SK-N-SH (cell line): ENCODE data around the gene RIN3. TPM values are rescaled to one million over a fixed set of nuclear protein-coding genes. Genes with fewer than 3 reads are reported as not detected.

ENCODE experiments used
- CTCF ChIA-PET: fragments of 300-600, 350-600 bp; formaldehyde crosslinking; extraction: SDS; loops from one replicate; lab custom pipeline; 2021; lab: Yijun Ruan, JAX
- POLR2A ChIA-PET: fragments of 350-600 bp; sonication (Branson Sonifier 250); formaldehyde crosslinking; extraction: SDS; loops from one replicate; lab custom pipeline; 2020; ENCODE audit warnings: antibody characterized with exemption, inconsistent platforms; lab: Yijun Ruan, JAX
- DNase-seq: peaks from one replicate; pipeline ENCODE4 v3.0.0; 2012
- H2AFZ ChIP-seq: fragments of 200-600 bp; sonication (generic); 2 replicates; pipeline ENCODE4 v1.8.1; 2016; ENCODE audit warnings: antibody characterized with exemption, mild to moderate bottlenecking, low read depth
- H3F3A ChIP-seq: fragments of 200-600 bp; sonication (generic); replicated peaks from 2 replicates; pipeline ENCODE3; 2016; ENCODE audit warnings: antibody characterized with exemption, mild to moderate bottlenecking; ENCODE audit not compliant: insufficient read depth
- H3K27ac ChIP-seq, 2 experiments: fragments of 200-500 bp in 1 of 2; fragments of 200-600 bp in 1 of 2; sonication (Bioruptor generic) in 1 of 2; sonication (generic), shearing (Covaris generic) in 1 of 2; 2 replicates each; pipeline versions ENCODE4 v1.5.1 to v1.6.1; 2014 to 2016; ENCODE audit warnings: low read depth in 2 of 2, inconsistent platforms in 1 of 2, low read length in 1 of 2, mild to moderate bottlenecking in 1 of 2, mixed read lengths in 1 of 2
- H3K27me3 ChIP-seq: fragments of 200-600 bp; sonication (generic), shearing (Covaris generic); 2 replicates; pipeline ENCODE4 v1.6.1; 2016; ENCODE audit warnings: mixed run types; ENCODE audit not compliant: insufficient read depth
- H3K36me3 ChIP-seq, 2 experiments: fragments of 200-500 bp in 1 of 2; fragments of 200-600 bp in 1 of 2; sonication (Bioruptor generic) in 1 of 2; sonication (generic) in 1 of 2; replicated peaks in 1 of 2; 2 replicates each; pipeline versions ENCODE3 to v1.5.1; 2014 to 2016; ENCODE audit warnings: low read length in 1 of 2, mild to moderate bottlenecking in 1 of 2; ENCODE audit not compliant: insufficient read depth in 2 of 2, control insufficient read depth in 1 of 2
- H3K4me1 ChIP-seq, 2 experiments: fragments of 200-500 bp in 1 of 2; fragments of 200-600 bp in 1 of 2; sonication (Bioruptor generic) in 1 of 2; sonication (generic), shearing (Covaris generic) in 1 of 2; 2 replicates each; pipeline versions ENCODE4 v1.5.1 to v1.6.1; 2014 to 2016; ENCODE audit warnings: low read depth in 1 of 2, low read length in 1 of 2, mixed run types in 1 of 2; ENCODE audit not compliant: insufficient read depth in 2 of 2, control insufficient read depth in 1 of 2
- H3K4me2 ChIP-seq: fragments of 200-600 bp; sonication (generic), shearing (Covaris generic); 2 replicates; pipeline ENCODE4 v1.6.1; 2017; ENCODE audit warnings: mixed run types
- H3K4me3 ChIP-seq, 2 experiments: fragments of 200-500 bp in 1 of 2; fragments of 200-600 bp in 1 of 2; sonication (Bioruptor generic) in 1 of 2; sonication (generic), shearing (Covaris generic) in 1 of 2; 2 replicates each; pipeline versions ENCODE4 v1.5.1 to v1.8.1; 2014 to 2016; ENCODE audit warnings: low read depth in 2 of 2, inconsistent platforms in 1 of 2, low read length in 1 of 2, mild to moderate bottlenecking in 1 of 2, mixed read lengths in 1 of 2, moderate library complexity in 1 of 2
- H3K79me2 ChIP-seq: fragments of 200-600 bp; sonication (generic); 2 replicates; pipeline ENCODE4 v1.8.1; 2017; ENCODE audit warnings: mild to moderate bottlenecking; ENCODE audit not compliant: insufficient read depth
- H3K9ac ChIP-seq: fragments of 200-600 bp; sonication (generic); 2 replicates; pipeline ENCODE4 v1.6.1; 2017; ENCODE audit warnings: mixed run types
- H3K9me2 ChIP-seq: fragments of 200-600 bp; sonication (generic); 2 replicates; pipeline ENCODE4 v1.6.1; 2017; ENCODE audit warnings: mixed run types
- H3K9me3 ChIP-seq: fragments of 200-600 bp; sonication (generic); 2 replicates; pipeline ENCODE4 v1.6.1; 2017; ENCODE audit warnings: mixed run types, mild to moderate bottlenecking, moderate library complexity
- H4K20me1 ChIP-seq: fragments of 200-600 bp; sonication (generic); 2 replicates; pipeline ENCODE4 v1.6.1; 2017; ENCODE audit warnings: mild to moderate bottlenecking, mixed run types; ENCODE audit not compliant: insufficient read depth
- EZH2phosphoT487 ChIP-seq: fragments of 200-600 bp; sonication (generic); IDR thresholded peaks from 2 replicates; pipeline ENCODE4 v1.6.1; 2017; ENCODE audit warnings: low read depth, mixed run types, mild to moderate bottlenecking, antibody characterized with exemption, moderate library complexity, borderline replicate concordance
- MAX ChIP-seq: IDR thresholded peaks from 2 replicates; pipeline ENCODE4 v1.4.0; 2012; ENCODE audit warnings: low read depth
- PBX3 ChIP-seq: IDR thresholded peaks from 2 replicates; pipeline ENCODE4; 2012
- POLR2AphosphoS5 ChIP-seq: IDR thresholded peaks from 2 replicates; pipeline ENCODE4 v1.6.1; 2012; ENCODE audit warnings: low read depth, low read length
- RCOR1 ChIP-seq: fragments of 150-350 bp; IDR thresholded peaks from 2 replicates; pipeline ENCODE4 v1.6.1; 2017; ENCODE audit warnings: antibody characterized with exemption, low read length
- RFX5 ChIP-seq: IDR thresholded peaks from 2 replicates; pipeline ENCODE4 v1.6.1; 2012; ENCODE audit warnings: mild to moderate bottlenecking, improper control_type of control experiment, low read length
- SMC3 ChIP-seq: IDR thresholded peaks from 2 replicates; pipeline ENCODE4 v1.6.1; 2012; ENCODE audit warnings: low read depth, low read length, improper control_type of control experiment
- YY1 ChIP-seq: IDR thresholded peaks from 2 replicates; pipeline ENCODE4 v1.4.0; 2012; ENCODE audit warnings: low read depth, mild to moderate bottlenecking
- WGBS: methylation state at CpG from one replicate; pipeline ENCODE4 v1.1.6; 2017; ENCODE audit warnings: low lambda C conversion rate; 5-methylcytosine and 5-hydroxymethylcytosine counted together
- polyA plus RNA-seq, 3 experiments: library from polyadenylated mRNA; depleted of rRNA; stranded (reverse); fragments of >200 nt; gene quantifications; 2 replicates each; pipeline ENCODE4 v1.2.3, GENCODE V29; 2012

Gene RIN3
- polyA plus RNA-seq, 1 of the 3 experiments (the other 2 are of a cell fraction), result 12.4 TPM

- TF ChIP-seq RCOR1, result no peak
Measured at GRCh38 chr14:92511453-92512238, 1.9 kb upstream of the RIN3 start (continued).

GRCh38 chr14:92512807-92513203 is 776 bp upstream of the RIN3 start:
- peak overlapping the region; percentile 97 for H3K9ac ChIP-seq
- H3K27ac ChIP-seq, result peak overlapping the region in 1 of 2 experiments; percentile 96; a peak in 2 of 4 replicates

GRCh38 chr14:92513966-92514843 is 624 bp downstream of the RIN3 start:
- H3K9me2 ChIP-seq, result no peaks in the 10 kb centered on the region
- peak overlapping the region; percentile 97 for H3K9ac ChIP-seq
- 0 out of 2 replicates have a peak, but pooled peaks cover 3% of the 10 kb centered on the region for H4K20me1 ChIP-seq
- no peaks in the 10 kb centered on the region for H3K36me3 ChIP-seq
- peak overlapping the region; percentile 100 for H3K4me2 ChIP-seq
- ChIA-PET POLR2A (no interaction called here), CTCF (no interaction called here)
- H3K27ac ChIP-seq, result peak overlapping the region in 1 of 2 experiments; percentile 96; a peak in 2 of 4 replicates
- H3K9me3 ChIP-seq, result no peaks in the 10 kb centered on the region
- H3K4me3 ChIP-seq, result peak overlapping the region; percentile 60 to 80
- H2AFZ ChIP-seq, result peak overlapping the region; percentile 61; the same call in 1 of the 2 replicates
- TF ChIP-seq POLR2AphosphoS5, result no peak
- peak; percentile 52; the same call in 1 of the 2 replicates for TF ChIP-seq MAX
- TF ChIP-seq EZH2phosphoT487, result no peak
- no peak for TF ChIP-seq RFX5
- no peak for DNase-seq
- H3F3A ChIP-seq, result peaks cover 17% of the 10 kb centered on the region
- no peaks in the 10 kb centered on the region for H3K27me3 ChIP-seq
- WGBS, result 9% methylated on average over 4 of the region's 81 CpGs
- peaks cover 0 to 16% of the 10 kb centered on the region in 2 experiments; a peak in 3 of 4 replicates for H3K4me1 ChIP-seq
- H3K79me2 ChIP-seq, result peaks cover 62% of the 10 kb centered on the region

More at GRCh38 chr14:92512807-92513203, 776 bp upstream of the RIN3 start:
- TF ChIP-seq RCOR1, result no peak
- TF ChIP-seq YY1, result no peak
- TF ChIP-seq PBX3, result no peak
- TF ChIP-seq SMC3, result no peak
- H3K4me3 ChIP-seq, result peak overlapping the region; percentile 60 to 80; a peak in 2 of 4 replicates
- H2AFZ ChIP-seq, result peak overlapping the region; percentile 57; the same call in 1 of the 2 replicates
- peaks cover 17% of the 10 kb centered on the region for H3F3A ChIP-seq
- peaks cover 54% of the 10 kb centered on the region for H3K79me2 ChIP-seq
- H3K9me2 ChIP-seq, result no peaks in the 10 kb centered on the region
- no peak for DNase-seq
- H3K4me2 ChIP-seq, result peak overlapping the region; percentile 100
- H4K20me1 ChIP-seq, result 0 out of 2 replicates have a peak, but pooled peaks cover 3% of the 10 kb centered on the region
- 46% methylated on average over 5 of the region's 9 CpGs for WGBS
- peaks cover 0 to 16% of the 10 kb centered on the region in 2 experiments; a peak in 3 of 4 replicates for H3K4me1 ChIP-seq
- POLR2A ChIA-PET, result no interaction called here
- no peaks in the 10 kb centered on the region for H3K27me3 ChIP-seq
- H3K9me3 ChIP-seq, result no peaks in the 10 kb centered on the region
- CTCF ChIA-PET, result no interaction called here
- H3K36me3 ChIP-seq, result no peaks in the 10 kb centered on the region
